ENCODE data around the gene SRPRA. TPM values are rescaled to one million over a fixed set of nuclear protein-coding genes. Genes with fewer than 3 reads are reported as not detected.
"Not testable (repeated sequence)": the region's sequence is repeated elsewhere in the genome, so short reads cannot be mapped to it uniquely, and the experiment has no call there.

Gene SRPRA
- total RNA-seq, 1 donor: 99.5 TPM

- TF ChIP-seq, protein P1, sequence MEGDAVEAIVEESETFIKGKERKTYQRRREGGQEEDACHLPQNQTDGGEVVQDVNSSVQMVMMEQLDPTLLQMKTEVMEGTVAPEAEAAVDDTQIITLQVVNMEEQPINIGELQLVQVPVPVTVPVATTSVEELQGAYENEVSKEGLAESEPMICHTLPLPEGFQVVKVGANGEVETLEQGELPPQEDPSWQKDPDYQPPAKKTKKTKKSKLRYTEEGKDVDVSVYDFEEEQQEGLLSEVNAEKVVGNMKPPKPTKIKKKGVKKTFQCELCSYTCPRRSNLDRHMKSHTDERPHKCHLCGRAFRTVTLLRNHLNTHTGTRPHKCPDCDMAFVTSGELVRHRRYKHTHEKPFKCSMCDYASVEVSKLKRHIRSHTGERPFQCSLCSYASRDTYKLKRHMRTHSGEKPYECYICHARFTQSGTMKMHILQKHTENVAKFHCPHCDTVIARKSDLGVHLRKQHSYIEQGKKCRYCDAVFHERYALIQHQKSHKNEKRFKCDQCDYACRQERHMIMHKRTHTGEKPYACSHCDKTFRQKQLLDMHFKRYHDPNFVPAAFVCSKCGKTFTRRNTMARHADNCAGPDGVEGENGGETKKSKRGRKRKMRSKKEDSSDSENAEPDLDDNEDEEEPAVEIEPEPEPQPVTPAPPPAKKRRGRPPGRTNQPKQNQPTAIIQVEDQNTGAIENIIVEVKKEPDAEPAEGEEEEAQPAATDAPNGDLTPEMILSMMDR (IDR thresholded peaks at IDR 0.05; ENCODE audit: extremely low read depth, low read depth, low read length): peak; percentile 93
- H2AFZ ChIP-seq (ENCODE audit: low read length): no peak overlapping the region
- H3K79me2 ChIP-seq (ENCODE audit: insufficient read depth, low read length): peaks cover 4% of the 10 kb centered on the region
- H3K4me3 ChIP-seq (ENCODE audit: insufficient read depth, low read length): no peak overlapping the region
- H3K27me3 ChIP-seq (ENCODE audit: insufficient read depth, low read length): no peaks in the 10 kb centered on the region
- no peak overlapping the region for H3K27ac ChIP-seq (ENCODE audit: low read depth, low read length)
- no peaks in the 10 kb centered on the region for H3K9me3 ChIP-seq (ENCODE audit: low read depth, low read length)
- DNase-seq (ENCODE audit: insufficient read length, low spot score, missing footprints): peak; percentile 68
- no peak overlapping the region for H3K4me2 ChIP-seq (ENCODE audit: insufficient read depth, low read length)
- peaks cover 4% of the 10 kb centered on the region for H4K20me1 ChIP-seq (ENCODE audit: insufficient read depth, low read length)
- H3K4me1 ChIP-seq (ENCODE audit: insufficient read depth, low read length): no peaks in the 10 kb centered on the region
- H3K36me3 ChIP-seq (ENCODE audit: insufficient read depth, low read length): no peaks in the 10 kb centered on the region
Observed at GRCh38 chr11:126310200-126310991, 41.7 kb upstream of the SRPRA start.

DNA sequence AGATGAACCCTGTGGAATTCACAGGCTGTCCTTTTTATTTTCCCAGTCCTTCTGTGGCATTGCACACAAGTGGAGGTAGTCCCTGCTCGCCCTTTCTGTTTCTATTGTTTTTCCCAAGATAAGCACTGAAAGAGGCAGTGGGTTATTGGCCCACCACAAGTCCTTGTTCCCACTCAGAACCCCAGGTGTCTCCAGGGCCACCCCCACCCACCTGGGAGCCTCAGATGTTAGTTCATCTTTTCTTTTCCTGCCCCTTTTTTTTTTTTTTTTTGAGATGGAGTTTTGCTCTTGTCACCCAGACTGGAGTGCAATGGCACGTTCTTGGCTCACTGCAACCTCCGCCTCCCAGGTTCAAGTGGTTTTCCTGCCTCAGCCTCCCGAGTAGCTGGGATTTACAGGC, 40.1 kb upstream of the SRPRA start:
- not testable (repeated sequence) for H2AFZ ChIP-seq (ENCODE audit: low read length); H4K20me1 ChIP-seq (ENCODE audit: insufficient read depth, low read length); H3K9me3 ChIP-seq (ENCODE audit: low read depth, low read length); H3K4me2 ChIP-seq (ENCODE audit: insufficient read depth, low read length); H3K27ac ChIP-seq (ENCODE audit: low read depth, low read length); H3K79me2 ChIP-seq (ENCODE audit: insufficient read depth, low read length); H3K36me3 ChIP-seq (ENCODE audit: insufficient read depth, low read length); H3K27me3 ChIP-seq (ENCODE audit: insufficient read depth, low read length); DNase-seq (ENCODE audit: insufficient read length, low spot score, missing footprints); H3K4me3 ChIP-seq (ENCODE audit: insufficient read depth, low read length); H3K4me1 ChIP-seq (ENCODE audit: insufficient read depth, low read length)

GRCh38 chr11:126308271-126308671, 39.6 kb upstream of the SRPRA start:
- TF ChIP-seq, protein P1 (IDR thresholded peaks at IDR 0.05; ENCODE audit: extremely low read depth, low read depth, low read length): no peak
- H3K27ac ChIP-seq (ENCODE audit: low read depth, low read length): no peak overlapping the region

GRCh38 chr11:126307706-126308105, 39.0 kb upstream of the SRPRA start:
- no peaks in the 10 kb centered on the region for H3K36me3 ChIP-seq (ENCODE audit: insufficient read depth, low read length)
- TF ChIP-seq, protein P1 (IDR thresholded peaks at IDR 0.05; ENCODE audit: extremely low read depth, low read depth, low read length): peak; percentile 54
- no peak overlapping the region for H3K4me2 ChIP-seq (ENCODE audit: insufficient read depth, low read length)
- H3K27ac ChIP-seq (ENCODE audit: low read depth, low read length): no peak overlapping the region
- no peaks in the 10 kb centered on the region for H3K27me3 ChIP-seq (ENCODE audit: insufficient read depth, low read length)
- peaks cover 13% of the 10 kb centered on the region for H3K4me1 ChIP-seq (ENCODE audit: insufficient read depth, low read length)
- peaks cover 4% of the 10 kb centered on the region for H3K79me2 ChIP-seq (ENCODE audit: insufficient read depth, low read length)
- no peak overlapping the region for H2AFZ ChIP-seq (ENCODE audit: low read length)
- DNase-seq (ENCODE audit: insufficient read length, low spot score, missing footprints): peak; percentile 81
- H3K4me3 ChIP-seq (ENCODE audit: insufficient read depth, low read length): no peak overlapping the region
- no peaks in the 10 kb centered on the region for H3K9me3 ChIP-seq (ENCODE audit: low read depth, low read length)
- peaks cover 4% of the 10 kb centered on the region for H4K20me1 ChIP-seq (ENCODE audit: insufficient read depth, low read length)

More at GRCh38 chr11:126308271-126308671, 39.6 kb upstream of the SRPRA start:
- H3K4me2 ChIP-seq (ENCODE audit: insufficient read depth, low read length): no peak overlapping the region
- H3K9me3 ChIP-seq (ENCODE audit: low read depth, low read length): no peaks in the 10 kb centered on the region
- H3K27me3 ChIP-seq (ENCODE audit: insufficient read depth, low read length): no peaks in the 10 kb centered on the region
- H3K79me2 ChIP-seq (ENCODE audit: insufficient read depth, low read length): peaks cover 4% of the 10 kb centered on the region
- H3K4me3 ChIP-seq (ENCODE audit: insufficient read depth, low read length): no peak overlapping the region
- H2AFZ ChIP-seq (ENCODE audit: low read length): no peak overlapping the region
- peaks cover 4% of the 10 kb centered on the region for H4K20me1 ChIP-seq (ENCODE audit: insufficient read depth, low read length)
- no peaks in the 10 kb centered on the region for H3K36me3 ChIP-seq (ENCODE audit: insufficient read depth, low read length)
- peaks cover 11% of the 10 kb centered on the region for H3K4me1 ChIP-seq (ENCODE audit: insufficient read depth, low read length)
- peak; percentile 47 for DNase-seq (ENCODE audit: insufficient read length, low spot score, missing footprints)

Data from osteoblast (primary cell).